NCI-H2196 (cell line): ENCODE results near the gene RGMA.
"Not testable (repeated sequence)": the region's sequence is repeated elsewhere in the genome, so short reads cannot be mapped to it uniquely, and the experiment has no call there.

ENCODE experiments used
- DNase-seq: peaks from one replicate; lab custom pipeline; 2025; ENCODE audit not compliant: unreplicated experiment; lab: John Stamatoyannopoulos, UW

RGMA gene

DNA sequence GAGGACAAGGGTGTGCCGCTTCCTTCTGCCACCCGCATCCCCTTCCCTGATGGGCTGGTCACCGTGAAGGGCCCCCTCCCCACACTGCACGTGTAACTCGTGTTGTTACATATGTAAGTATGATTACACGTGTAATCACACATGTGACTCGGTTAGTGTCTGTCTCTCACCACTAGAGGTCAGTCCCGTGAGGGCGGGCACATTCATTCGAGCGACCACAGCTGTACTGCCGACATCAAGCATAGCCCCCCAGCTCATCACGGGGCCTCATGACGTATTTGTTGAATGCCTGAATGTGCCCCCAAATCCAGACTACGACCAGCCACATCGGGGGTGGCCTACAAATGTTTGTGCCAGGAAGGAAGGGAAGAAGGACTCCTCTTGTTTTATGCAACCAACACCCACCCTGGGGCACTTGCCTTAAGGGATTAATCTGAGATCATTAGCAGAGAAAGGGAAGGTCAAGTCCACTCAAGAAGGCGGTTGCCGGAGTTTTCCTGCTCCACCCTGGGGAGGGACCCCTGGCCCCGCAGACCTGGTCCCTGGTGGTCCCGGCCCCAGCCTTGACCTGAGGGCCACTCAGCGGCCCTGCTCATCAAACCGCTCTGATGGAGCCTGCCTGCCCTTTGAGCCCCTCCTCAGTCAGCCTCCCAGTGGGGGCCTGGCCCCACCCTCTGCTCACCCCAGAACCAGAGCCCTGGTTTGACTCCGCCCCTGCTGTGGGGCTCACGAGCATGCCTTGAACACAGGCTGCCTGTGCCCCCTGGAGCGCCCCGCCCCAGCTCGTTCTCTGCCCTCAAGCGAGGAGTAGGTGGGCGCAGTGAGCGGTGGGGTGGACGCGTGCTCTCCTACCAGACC lies 52.8 kb downstream of the RGMA start:
- DNase-seq: no peak

DNA sequence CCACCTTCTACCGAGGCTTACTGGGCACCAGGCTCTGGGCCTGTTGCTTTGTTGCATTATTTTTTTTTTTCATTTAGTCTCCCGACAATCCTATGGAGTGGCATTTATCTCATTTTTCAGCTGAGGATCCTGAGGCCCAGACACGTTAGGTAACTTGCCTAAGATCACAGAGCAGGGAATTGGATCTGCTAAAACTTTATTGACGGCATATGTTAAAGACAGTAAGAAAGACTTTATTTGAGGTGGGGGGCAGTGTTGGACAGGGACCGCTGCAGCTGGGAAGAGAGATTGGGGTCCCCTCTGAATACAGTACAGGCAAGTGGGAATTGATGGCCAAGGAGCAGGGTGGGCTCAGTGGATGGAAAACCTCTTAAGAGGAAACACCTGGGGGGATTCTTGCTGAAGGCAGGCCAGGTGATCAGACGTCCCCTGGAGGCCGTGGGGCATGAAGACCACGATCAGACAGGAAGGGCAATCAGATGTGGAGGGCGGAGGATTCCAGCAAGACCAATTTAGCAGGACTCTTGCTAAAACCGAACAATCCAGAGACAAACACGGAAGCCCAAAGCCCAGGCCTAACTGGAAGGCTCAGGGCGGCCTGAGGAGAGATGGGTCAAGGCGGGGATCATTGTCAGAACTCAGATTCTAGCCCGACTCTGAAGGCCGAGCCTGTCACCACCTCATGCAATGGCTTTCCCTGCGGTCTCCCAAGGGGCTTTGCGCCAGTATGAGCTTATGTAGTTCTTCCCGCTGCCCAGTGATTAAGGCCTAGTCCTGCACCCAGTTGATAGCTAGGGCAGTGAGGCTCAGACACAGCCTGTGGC lies 53.7 kb downstream of the RGMA start:
- DNase-seq: no peak

DNA sequence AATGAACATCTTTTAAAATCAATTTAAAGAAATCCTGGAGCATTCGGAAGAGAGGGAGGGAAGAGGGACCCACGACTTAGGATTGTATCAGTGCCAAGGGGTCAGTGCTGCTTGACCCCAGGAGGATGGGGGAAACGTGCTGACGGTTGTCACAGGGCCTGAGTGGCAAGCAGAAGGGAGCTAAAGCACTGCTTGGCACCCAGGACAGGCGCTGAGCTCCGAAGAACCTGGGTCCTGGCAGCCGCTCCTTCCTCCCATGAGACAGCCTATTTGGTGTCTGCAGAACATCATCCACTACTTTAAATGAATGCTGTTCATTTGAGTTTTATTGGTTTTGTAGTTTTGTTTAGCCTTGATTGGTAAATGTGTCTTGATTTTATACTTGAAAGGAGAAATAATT lies 54.5 kb downstream of the RGMA start:
- no peak for DNase-seq

DNA sequence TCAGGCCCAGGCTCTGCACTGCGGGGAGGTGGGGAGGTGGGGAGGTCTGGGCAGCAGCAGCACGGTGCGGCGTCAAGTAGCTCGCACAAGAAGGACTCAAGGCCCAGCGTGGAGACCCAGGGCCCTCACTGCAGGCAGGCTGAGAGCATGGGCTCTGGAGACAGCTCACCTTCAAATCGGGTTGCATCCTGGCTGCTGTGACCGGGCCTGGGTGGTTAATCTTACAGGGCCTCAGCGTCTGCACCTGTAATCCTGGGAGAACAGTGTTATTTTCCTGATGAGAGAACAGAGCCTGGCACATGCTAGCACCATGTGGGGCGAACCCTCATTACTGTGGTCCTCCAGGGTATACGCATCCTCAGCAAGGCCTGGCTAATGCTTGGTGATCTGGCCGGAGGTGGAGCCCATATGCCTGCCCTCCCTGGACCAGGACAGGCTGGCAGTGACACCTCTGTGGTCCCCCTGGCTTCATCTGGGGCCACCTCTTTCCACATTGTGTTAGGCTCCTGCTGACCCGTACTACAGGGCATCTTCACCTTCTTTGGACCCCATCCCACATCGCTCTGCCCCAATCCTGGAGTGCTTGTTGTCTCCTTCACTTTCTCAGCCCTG lies 55.5 kb downstream of the RGMA start:
- no peak for DNase-seq

DNA sequence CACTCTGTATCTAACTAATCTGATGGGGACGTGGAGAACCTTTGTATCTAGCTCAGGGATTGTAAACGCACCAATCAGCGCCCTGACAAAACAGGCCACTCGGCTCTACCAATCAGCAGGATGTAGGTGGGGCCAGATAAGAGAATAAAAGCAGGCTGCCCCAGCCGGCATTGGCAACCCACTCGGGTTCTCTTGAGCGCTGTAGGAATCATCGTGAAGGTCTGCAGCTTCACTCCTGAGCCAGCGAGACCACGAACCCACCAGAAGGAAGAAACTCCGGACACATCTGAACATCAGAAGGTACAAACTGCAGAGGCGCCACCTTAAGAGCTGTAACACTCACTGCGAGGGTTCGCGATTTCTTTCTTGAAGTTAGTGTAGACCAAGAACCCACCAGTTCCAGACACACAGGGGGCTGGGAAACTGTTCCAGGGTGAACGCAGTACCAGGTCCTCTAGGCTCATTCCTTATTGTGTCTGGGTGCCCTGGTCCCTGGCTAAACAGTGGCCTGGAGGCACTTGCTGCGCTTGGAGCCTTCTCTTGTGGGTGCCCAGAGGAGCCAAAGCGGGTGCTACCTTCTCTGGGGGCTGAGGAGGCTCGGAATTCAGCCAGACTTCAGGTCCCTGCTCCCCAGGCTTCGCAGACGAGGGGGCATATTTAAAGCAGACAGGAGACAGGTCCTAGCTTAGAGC lies 56.4 kb downstream of the RGMA start:
- DNase-seq: not testable (repeated sequence)

DNA sequence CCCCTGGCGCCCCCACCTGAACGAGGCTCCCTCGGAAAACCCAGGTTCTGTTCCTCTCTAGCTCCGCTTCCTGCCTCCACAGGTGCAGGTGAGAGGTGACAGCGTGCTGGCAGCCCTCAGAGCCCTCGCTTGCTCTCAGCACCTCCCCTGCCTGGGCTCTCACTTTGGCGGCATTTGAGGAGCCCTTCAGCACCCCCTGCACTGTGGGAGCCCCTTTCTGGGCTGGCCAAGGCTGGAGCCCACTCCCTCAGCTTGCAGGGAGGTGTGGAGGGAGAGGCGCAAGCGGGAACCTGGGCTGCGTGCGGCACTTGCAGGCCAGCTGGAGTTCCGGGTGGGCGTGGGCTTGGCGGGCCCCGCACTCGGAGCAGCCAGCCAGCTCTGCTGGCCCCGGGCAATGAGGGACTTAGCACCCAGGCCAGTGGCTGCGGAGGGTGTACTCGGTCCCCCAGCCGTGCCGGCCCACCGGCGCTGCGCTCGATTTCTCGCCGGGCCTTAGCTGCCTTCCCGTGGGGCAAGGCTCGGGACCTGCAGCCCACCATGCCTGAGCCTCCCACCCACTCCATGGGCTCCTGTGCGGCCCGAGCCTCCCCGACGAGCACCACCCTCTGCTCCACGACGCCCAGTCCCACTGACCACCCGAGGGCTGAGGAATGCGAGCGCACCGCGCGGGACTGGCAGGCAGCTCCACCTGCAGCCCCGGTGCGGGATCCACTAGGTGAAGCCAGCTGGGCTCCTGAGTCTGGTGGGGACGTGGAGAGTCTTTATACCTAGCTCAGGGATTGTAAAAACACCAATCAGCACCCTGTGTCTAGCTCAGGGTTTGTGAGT lies 57.2 kb downstream of the RGMA start:
- not testable (repeated sequence) for DNase-seq

DNA sequence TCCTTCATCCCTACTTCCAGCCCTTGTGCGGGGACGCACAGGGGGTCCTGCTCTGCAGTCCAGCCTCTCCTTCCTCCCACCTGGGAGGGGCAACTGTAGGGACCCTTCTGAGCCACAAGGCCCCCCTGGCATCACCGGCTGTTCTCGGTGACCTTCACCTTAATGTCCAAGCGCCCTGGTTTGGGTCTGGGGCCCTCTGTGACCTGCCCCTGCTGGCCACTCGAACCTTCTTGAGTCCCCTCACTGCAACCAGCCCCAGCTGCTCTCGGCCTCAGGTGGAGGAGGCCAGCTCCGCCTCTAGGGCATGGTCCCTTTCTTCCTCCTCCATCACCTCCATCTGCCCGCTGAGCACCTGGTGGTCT lies 57.9 kb downstream of the RGMA start:
- DNase-seq: no peak

DNA sequence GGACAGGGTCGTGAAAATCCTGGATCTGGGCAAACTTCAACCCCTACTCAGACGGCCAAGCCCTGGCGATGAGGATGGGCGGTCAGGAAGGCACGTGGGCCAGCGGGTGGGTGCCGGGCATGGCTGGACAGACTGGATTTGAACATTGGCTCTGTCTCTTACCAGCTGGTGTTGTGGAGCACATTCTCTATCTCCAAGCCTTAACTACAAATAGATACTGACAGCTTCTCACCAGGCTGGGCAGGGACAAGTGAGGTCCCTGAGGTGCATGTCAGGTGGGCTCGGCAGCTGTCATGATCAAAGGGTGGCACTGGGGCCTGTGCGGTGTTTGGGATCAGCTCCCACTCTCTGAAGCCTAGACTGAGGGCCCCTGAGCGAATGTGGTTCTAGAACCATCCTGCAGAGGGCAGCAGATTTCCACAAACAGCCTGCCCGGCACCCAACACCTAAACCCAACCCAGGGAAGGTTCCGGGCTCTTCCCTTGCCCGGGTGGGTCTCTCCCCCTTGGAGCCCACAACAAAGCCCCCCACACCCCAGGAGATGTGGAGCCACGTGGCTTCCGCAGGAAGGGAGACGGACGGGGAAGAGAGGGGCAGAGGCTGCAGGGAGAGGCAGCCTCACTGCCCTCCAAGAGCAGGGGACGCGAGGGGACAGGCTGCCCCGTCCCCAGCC lies 58.4 kb downstream of the RGMA start:
- peak; percentile 37 for DNase-seq

DNA sequence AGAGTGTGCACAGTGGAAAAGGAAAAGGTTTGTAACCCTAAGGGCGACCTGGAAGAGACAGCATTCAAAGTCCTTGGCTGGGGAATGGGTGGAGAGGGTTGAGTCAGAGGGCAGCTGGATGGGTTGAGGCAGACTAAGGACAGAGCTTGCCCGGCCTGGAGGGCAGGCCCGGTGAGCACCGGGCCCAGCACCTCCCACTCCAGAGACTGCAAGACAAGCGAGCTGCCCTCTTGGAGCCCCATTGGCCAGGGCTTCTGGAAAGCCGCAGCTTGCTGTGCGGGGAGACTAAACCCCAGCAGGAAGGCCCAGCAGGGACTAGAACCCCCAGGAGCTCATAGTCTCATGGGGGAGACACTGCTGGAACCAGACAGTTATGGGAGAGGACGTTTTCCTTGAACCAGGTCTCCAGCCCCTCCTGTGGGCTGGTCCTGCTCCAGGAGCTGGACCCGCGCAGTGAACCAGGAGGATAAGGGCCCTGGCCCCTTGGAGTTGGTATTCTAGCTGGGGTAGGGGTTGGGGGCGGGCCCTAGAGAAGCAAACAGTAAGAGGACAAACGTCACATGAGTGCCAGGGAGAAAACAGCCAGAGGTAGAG lies 59.1 kb downstream of the RGMA start:
- DNase-seq: no peak

DNA sequence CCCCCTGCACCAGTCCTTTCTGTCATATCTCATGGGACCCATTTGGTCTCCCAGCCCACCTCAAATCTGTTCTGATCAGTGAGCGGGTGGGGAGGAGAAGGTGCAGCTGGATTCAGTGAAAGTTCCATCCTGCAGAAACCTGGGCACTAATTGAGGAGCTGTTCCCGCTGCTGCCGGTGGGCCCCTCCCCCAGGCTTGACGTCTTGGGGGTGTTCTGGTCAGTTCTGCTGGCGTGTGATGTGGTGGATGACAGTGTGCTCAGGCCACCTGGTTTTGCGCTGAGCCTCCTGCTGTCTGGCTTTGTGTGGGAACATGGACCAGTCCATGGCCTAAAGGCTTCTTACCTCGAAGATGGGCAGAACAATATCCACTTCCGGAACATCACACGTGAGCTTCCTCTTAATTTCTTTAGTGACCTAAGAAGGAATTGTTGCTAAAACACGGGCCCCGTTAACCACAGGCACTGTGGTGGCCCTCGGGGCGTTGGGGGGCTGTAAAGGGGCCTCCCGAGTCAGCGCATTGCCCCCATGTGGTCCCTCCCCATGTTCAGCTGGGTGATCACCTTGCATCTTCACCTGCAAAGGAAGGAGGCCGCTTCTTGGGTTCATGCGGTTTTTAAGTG lies 59.7 kb downstream of the RGMA start:
- DNase-seq: no peak

DNA sequence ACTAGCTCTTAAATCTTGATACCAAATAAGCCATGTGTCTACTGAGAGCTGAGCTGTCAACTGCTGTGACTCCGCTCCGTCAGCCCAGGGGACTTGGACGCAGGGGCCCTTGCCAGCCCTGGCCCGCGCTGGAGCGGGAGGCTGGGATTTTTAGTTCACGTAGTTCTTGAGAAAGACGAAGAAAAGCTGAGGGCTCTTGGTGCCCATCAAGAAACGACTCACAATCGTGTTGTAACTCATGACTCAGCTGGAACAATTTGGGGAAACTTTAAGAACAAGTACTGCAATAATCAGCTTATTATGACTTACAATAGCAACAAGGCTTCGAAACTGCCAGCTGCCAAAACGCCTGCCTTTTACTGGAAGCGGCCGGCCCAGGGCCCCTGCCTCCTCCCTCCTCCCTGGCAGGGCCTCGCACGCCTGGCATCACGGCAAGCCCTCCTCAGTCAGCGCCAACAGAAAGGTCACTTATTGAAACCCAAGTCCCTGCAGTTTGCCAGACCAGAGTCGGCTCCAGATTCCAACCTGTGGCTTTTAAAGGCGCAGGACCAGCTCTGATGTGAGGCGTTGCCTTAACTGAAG lies 60.3 kb downstream of the RGMA start:
- peak; percentile 44 for DNase-seq

DNA sequence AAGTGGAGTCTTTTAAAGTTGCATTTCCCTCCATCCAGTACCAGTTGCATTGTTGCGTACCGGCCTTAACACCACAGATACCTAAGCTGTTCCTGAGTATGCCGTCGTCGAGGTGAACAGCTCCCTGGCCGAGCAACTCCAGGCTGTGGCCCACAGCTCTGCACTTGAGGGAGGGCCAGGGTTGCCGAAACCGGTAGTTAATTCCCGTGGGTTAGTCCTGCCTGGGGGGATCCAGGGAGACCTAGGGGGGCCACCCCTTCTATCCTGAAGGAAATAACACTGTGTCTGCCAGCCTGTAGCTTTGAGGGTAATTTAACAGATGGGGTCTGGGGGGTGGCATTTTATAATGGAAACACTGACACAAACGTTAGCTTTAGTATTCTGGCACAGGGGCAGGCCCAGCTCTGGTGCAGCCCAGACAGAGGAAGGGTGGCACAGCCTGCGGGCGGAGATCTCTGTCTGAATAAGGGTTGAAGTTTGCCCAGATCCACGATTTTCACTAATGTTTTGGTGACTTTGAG lies 60.8 kb downstream of the RGMA start:
- DNase-seq: no peak

DNA sequence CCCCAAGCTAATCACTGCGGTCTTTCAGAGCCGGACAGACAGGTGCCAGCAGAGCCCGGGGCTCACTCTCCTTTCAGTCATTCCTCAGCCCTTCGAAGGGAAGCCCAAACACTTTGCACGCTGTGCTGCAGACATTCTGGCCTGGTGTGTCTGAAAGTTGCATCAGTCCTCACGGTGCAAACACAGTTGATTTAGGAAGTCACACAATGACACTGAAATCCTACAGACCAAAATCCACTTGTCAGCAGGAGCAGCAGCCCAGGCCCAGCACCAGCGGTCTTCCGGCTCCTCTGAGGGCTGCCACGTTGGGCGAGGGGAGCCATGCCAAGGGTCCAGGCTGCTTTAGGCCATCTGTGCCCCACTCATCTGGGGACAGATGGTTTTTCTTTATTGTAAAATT lies 61.6 kb downstream of the RGMA start:
- no peak for DNase-seq

DNA sequence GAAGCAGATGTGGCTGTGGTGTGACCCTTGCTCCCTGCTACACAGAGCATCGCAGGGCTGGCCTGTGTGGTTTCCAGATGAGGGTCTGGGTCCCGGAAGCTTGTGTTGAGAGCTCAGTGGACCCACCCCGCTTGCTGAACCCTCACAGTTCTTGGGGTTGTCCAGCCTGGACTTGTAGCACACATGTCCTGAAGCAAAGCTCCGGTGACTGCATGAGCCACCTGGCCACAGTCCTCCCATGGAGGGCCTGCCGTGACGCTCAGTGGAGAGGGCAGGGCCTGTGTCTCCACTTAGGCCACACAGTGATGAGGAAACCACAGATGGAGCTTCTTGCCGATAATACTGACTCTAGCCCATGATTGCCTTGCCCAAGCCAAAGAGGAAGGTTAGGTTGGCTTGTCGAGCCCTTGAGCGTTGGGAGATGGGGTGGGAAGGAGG lies 62.6 kb downstream of the RGMA start:
- DNase-seq: no peak

DNA sequence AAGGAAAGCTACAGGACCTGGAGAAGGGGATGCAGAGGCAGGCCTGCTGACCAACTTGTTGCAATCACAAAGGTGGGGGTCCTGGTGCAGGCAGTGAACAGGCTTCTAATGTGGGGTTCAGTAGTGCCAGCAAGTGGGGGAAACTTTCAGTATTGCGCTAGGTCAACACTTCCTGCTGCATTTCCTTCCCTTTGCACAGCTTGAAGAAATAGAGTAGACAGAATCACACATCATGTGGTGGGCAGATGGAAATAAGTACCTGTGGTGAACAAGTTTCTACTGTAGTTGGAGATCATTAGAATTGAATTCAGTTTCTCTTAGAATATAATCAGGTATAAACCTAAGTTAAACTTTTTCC lies 63.4 kb downstream of the RGMA start:
- no peak for DNase-seq

DNA sequence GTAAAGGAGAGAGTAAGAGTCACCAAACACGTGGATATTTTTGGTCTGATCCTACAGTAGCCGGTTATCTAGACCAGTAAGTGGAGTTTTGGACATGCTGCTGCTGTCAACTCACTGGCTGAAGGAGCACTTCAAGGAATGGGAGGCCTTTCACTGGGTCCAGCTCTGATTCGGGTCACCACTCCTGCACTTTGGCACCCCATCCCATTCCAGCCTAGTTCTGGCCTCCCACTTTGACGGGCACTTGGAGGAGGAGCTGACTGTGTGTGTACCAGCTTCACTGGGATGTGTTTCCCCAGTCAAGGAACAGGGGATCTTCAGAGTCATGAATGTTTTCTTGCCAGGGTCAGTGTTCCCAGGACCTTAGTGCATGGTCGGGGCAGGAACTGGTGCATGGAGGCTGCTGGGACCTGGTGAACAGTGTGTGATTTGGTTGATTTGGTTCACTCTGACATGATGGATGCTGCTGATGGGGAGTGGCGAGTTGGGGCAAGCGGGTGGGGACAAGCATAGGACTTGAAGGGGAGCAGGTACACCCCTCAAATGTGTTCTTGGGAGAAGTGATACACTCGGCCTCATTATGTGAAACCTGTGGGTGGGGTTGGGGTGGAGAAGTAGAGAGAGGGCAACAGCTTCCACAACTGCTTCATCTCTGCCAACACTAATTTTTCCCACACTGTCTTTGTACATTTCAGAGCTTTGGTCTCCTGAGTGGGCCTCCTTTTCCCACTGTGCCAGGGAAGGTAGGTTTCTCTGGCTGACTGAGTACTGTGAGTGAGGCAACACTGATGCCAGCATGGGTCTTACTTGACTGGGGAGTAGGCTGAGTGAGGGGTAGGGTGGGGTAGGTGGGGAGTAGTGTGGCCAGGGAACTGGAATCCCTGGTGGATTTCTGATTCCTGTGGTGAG lies 64.0 kb downstream of the RGMA start:
- DNase-seq: no peak

DNA sequence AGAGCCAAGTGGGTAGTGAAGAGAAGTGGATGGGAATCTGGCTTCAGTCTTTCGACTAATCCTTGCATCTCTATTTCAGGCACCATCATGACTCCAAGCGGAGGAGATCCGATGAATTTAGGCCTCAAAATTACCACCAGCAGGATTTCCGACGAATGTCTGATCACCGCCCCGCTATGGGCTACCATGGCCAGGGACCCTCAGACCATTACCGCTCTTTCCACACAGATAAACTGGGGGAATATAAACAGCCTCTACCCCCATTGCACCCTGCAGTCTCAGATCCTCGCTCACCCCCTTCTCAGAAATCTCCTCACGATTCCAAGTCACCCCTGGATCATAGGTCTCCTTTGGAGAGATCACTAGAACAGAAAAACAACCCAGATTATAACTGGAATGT lies 64.7 kb downstream of the RGMA start:
- DNase-seq: no peak
